Endothelial cell of umbilical vein (primary cell): ENCODE data around the gene SLC1A4. TPM values are rescaled to one million over a fixed set of nuclear protein-coding genes. Genes with fewer than 3 reads are reported as not detected.

ENCODE experiments used
- BruUV-seq: library from RNA; stranded (reverse); fragments of 400-500 nt; replicated peaks from 2 replicates; lab custom pipeline; 2021; lab: Mats Ljungman, UMichigan
- CTCF ChIA-PET: fragments of 300-600, 350-600 bp; sonication (Branson Sonifier 250); formaldehyde crosslinking; loops from one replicate; lab custom pipeline; 2021; ENCODE audit warnings: antibody characterized with exemption, inconsistent platforms; lab: Charles Lee
- POLR2A ChIA-PET: fragments of 300-600, 350-600 bp; sonication (Branson Sonifier 250); formaldehyde crosslinking; loops from one replicate; lab custom pipeline; 2021; ENCODE audit warnings: antibody characterized with exemption, inconsistent platforms; lab: Charles Lee
- DNase-seq: peaks from one replicate; pipeline ENCODE4 v3.0.0-alpha.2; 2011; ENCODE audit warnings: low read depth, low spot score
- FAIRE-seq: peaks from 2 replicates; lab custom pipeline; 2011; peaks lifted over from hg19 to GRCh38; lab: Jason Lieb, UNC
- H2AFZ ChIP-seq: 2 replicates; pipeline ENCODE4 v1.6.0; 2012; ENCODE audit warnings: low read depth, low read length, control low read depth, inconsistent platforms
- H3K27ac ChIP-seq: 2 replicates; pipeline ENCODE4 v1.5.1; 2011; ENCODE audit warnings: low read depth, mild to moderate bottlenecking, control low read depth, low read length, moderate library complexity; ENCODE audit not compliant: insufficient read depth
- H3K27me3 ChIP-seq, 2 experiments: 2 replicates each; pipeline versions ENCODE4 v1.6.0 to v1.6.1; 2011; ENCODE audit warnings: low read length in 2 of 2, mixed read lengths in 1 of 2; ENCODE audit not compliant: control insufficient read depth in 2 of 2, insufficient read depth in 2 of 2
- H3K36me3 ChIP-seq, 2 experiments: 2 replicates in 1 of 2; 3 replicates in 1 of 2; pipeline ENCODE4 v1.5.1; 2011; ENCODE audit warnings: low read length in 2 of 2, mild to moderate bottlenecking in 1 of 2, moderate library complexity in 1 of 2; ENCODE audit not compliant: control insufficient read depth in 2 of 2, insufficient read depth in 2 of 2; ENCODE audit errors: extremely low read depth in 1 of 2
- H3K4me1 ChIP-seq: 3 replicates; pipeline ENCODE4 v1.5.1; 2011; ENCODE audit warnings: mild to moderate bottlenecking, low read length; ENCODE audit not compliant: control insufficient read depth, insufficient read depth; ENCODE audit errors: extremely low read depth
- H3K4me2 ChIP-seq: 2 replicates; pipeline ENCODE4 v1.6.1; 2011; ENCODE audit warnings: low read length, control low read depth, mixed read lengths; ENCODE audit not compliant: insufficient read depth
- H3K4me3 ChIP-seq, 3 experiments: fragments of 200-600 bp in 1 of 3; sonication (generic), shearing (Covaris generic) in 1 of 3; replicated peaks in 1 of 3; 2 replicates each; pipeline ENCODE4 v1.5.1; 2011 to 2016; ENCODE audit warnings: control low read depth in 3 of 3, low read length in 3 of 3, mild to moderate bottlenecking in 2 of 3, inconsistent platforms in 1 of 3, low read depth in 1 of 3, moderate library complexity in 1 of 3; ENCODE audit not compliant: insufficient read depth in 1 of 3
- H3K79me2 ChIP-seq: 2 replicates; pipeline ENCODE4 v1.6.0; 2012; ENCODE audit warnings: low read length, inconsistent platforms; ENCODE audit not compliant: control insufficient read depth, insufficient read depth
- H3K9ac ChIP-seq: replicated peaks from 2 replicates; pipeline ENCODE3; 2011; ENCODE audit warnings: low read length, control low read depth; ENCODE audit not compliant: insufficient read depth; ENCODE audit errors: extremely low read depth
- H3K9me1 ChIP-seq: replicated peaks from 3 replicates; pipeline ENCODE4 v1.6.0; 2011; ENCODE audit warnings: mild to moderate bottlenecking, low read length; ENCODE audit not compliant: control insufficient read depth, insufficient read depth; ENCODE audit errors: extremely low read depth
- H3K9me3 ChIP-seq: replicated peaks from 2 replicates; pipeline ENCODE4 v1.5.1; 2012; ENCODE audit warnings: low read length, inconsistent platforms; ENCODE audit not compliant: control insufficient read depth, insufficient read depth
- H4K20me1 ChIP-seq: replicated peaks from 2 replicates; pipeline ENCODE3; 2011; ENCODE audit warnings: mild to moderate bottlenecking, low read length; ENCODE audit not compliant: control insufficient read depth, insufficient read depth; ENCODE audit errors: extremely low read depth
- EZH2 ChIP-seq: IDR thresholded peaks from 2 replicates; pipeline ENCODE4 v1.6.1; 2012; ENCODE audit warnings: borderline replicate concordance, low read depth, mild to moderate bottlenecking, moderate library complexity, low read length, inconsistent platforms; ENCODE audit not compliant: severe bottlenecking
- FOS ChIP-seq: IDR thresholded peaks from 2 replicates; pipeline ENCODE4 v1.6.1; 2011; ENCODE audit warnings: mild to moderate bottlenecking, low read length, moderate library complexity, borderline replicate concordance; ENCODE audit not compliant: insufficient read depth
- GATA2 ChIP-seq: IDR thresholded peaks from 2 replicates; pipeline ENCODE4 v1.7.0; 2011; ENCODE audit warnings: low read depth, mild to moderate bottlenecking, moderate library complexity, mixed read lengths, low read length; ENCODE audit not compliant: insufficient read length, insufficient read depth
- JUN ChIP-seq: IDR thresholded peaks from 2 replicates; pipeline ENCODE4 v1.6.1; 2011; ENCODE audit warnings: borderline replicate concordance, low read depth; ENCODE audit not compliant: insufficient read length, insufficient read depth
- MYC ChIP-seq: IDR thresholded peaks from one replicate; pipeline ENCODE4 v1.6.1; 2011; ENCODE audit warnings: mild to moderate bottlenecking, low read depth, low read length
- POLR2A ChIP-seq: IDR thresholded peaks from 2 replicates; pipeline ENCODE4 v1.6.1; 2012; ENCODE audit warnings: low read depth, mild to moderate bottlenecking, control low read depth, low read length
- POLR2AphosphoS5 ChIP-seq: IDR thresholded peaks from 2 replicates; pipeline ENCODE4 v1.6.1; 2012; ENCODE audit warnings: low read depth, mild to moderate bottlenecking, control low read depth, low read length, moderate library complexity; ENCODE audit not compliant: insufficient read depth
- dilution Hi-C: fragments of 300-500 bp; cut with MboI; formaldehyde crosslinking; loops from one replicate; pipeline ENCODE4 v1.15.0; 2019; ENCODE audit warnings: low sequenced_read_pairs; ENCODE audit not compliant: extremely low pct_ligation_motif_present
- intact Hi-C: fragments of 100-400 bp; cut with micrococcal nuclease; formaldehyde crosslinking; loops from one replicate; pipeline ENCODE4 v1.10.0; 2022
- polyA plus RNA-seq, 4 experiments: library from polyadenylated mRNA; depleted of rRNA in 3 of 4; stranded (reverse) in 3 of 4; unstranded in 1 of 4; fragments of >200 nt; gene quantifications; 2 replicates each; pipeline versions ENCODE4 v1.2.1 to v1.2.3, GENCODE V29; 2011 to 2012; ENCODE audit warnings: missing spikeins in 1 of 4
- total RNA-seq: library from RNA; stranded (reverse); gene quantifications from 2 replicates; pipeline ENCODE4 v1.2.3, GENCODE V29; 2021
- TF ChIP-seq, protein P1 (sequence below): IDR thresholded peaks from 2 replicates; pipeline ENCODE4 v1.6.1; 2011; ENCODE audit not compliant: insufficient read depth, insufficient read length
- TF ChIP-seq, protein P2 (sequence below), 2 donors: IDR thresholded peaks; 1 replicate in 1 of 2; 2 replicates in 1 of 2; pipeline ENCODE4 v1.5.1; 2011; ENCODE audit warnings: low read length in 2 of 2, mild to moderate bottlenecking in 2 of 2, moderate library complexity in 2 of 2, control low read depth in 1 of 2, inconsistent platforms in 1 of 2, low read depth in 1 of 2; ENCODE audit not compliant: insufficient read depth in 1 of 2; ENCODE audit errors: extremely low read depth in 1 of 2

The SLC1A4 gene
- total and polyA plus RNA-seq, 2 donors (not counting 3 experiments of a cell fraction or from before 2014, with no cell fraction given) = 9.9 to 13.9 TPM

DNA sequence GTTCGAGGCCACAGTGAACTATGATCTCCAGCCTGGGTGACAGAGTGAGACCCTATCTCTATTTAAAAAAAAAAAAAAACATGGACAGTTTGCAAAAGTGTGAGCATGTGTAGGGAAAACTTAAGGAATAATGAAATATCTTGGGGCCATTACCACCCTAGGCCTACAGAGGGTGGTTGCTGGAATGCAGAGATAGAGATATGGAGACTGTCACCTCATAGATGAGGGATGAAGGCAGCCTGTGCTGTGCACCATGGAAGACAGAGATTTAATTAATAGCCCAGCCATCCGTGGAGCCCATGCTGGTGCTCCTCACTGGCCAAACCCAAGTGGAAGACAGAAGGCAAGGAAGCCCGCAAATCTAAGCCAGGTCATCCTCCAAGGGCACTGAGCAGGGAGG is 50.4 kb downstream of the SLC1A4 start:
- intact Hi-C loops (loop anchor here (1.0 to 5.0 kb wide), 7 partner anchors 51 to 517 kb away; partner anchors contain the start of gene AFTPH), dilution Hi-C loops (no loop called here)
- no peaks in the 10 kb centered on the region for H4K20me1 ChIP-seq
- ChIA-PET POLR2A (no interaction called here), CTCF (interaction anchor here (0.7 to 4.0 kb wide), 7 partner anchors 42 to 452 kb away, joined by 3 to 55 read pairs (median 4); no protein-coding TSS in a partner anchor)
- H2AFZ ChIP-seq = no peak overlapping the region
- no peaks in the 10 kb centered on the region for H3K9me1 ChIP-seq
- no peaks in the 10 kb centered on the region for H3K79me2 ChIP-seq
- TF ChIP-seq MYC (no peak), GATA2 (no peak), FOS (no peak), JUN (no peak), POLR2A (no peak), EZH2 (no peak), POLR2AphosphoS5 (no peak)
- TF ChIP-seq, protein P1, sequence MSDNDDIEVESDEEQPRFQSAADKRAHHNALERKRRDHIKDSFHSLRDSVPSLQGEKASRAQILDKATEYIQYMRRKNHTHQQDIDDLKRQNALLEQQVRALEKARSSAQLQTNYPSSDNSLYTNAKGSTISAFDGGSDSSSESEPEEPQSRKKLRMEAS = no peak
- TF ChIP-seq, protein P2, sequence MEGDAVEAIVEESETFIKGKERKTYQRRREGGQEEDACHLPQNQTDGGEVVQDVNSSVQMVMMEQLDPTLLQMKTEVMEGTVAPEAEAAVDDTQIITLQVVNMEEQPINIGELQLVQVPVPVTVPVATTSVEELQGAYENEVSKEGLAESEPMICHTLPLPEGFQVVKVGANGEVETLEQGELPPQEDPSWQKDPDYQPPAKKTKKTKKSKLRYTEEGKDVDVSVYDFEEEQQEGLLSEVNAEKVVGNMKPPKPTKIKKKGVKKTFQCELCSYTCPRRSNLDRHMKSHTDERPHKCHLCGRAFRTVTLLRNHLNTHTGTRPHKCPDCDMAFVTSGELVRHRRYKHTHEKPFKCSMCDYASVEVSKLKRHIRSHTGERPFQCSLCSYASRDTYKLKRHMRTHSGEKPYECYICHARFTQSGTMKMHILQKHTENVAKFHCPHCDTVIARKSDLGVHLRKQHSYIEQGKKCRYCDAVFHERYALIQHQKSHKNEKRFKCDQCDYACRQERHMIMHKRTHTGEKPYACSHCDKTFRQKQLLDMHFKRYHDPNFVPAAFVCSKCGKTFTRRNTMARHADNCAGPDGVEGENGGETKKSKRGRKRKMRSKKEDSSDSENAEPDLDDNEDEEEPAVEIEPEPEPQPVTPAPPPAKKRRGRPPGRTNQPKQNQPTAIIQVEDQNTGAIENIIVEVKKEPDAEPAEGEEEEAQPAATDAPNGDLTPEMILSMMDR (IDR thresholded peaks at IDR 0.05; ENCODE audit: extremely low read depth in 1 of 2, insufficient read depth in 1 of 2, low read depth in 1 of 2, low read length in 2 of 2) = no peak
- H3K9ac ChIP-seq = no peak overlapping the region
- H3K4me2 ChIP-seq = no peak overlapping the region
- BruUV-seq = no TSS peak
- no peaks in the 10 kb centered on the region for H3K9me3 ChIP-seq
- H3K4me3 ChIP-seq = no peak overlapping the region
- H3K27ac ChIP-seq = no peak overlapping the region
- no peaks in the 10 kb centered on the region for H3K36me3 ChIP-seq
- no peaks in the 10 kb centered on the region for H3K27me3 ChIP-seq
- no peak for DNase-seq
- FAIRE-seq = no peak
- H3K4me1 ChIP-seq = peaks cover 13% of the 10 kb centered on the region
